Esophagus squamous epithelium (tissue), 5 donors: ENCODE measurements around the gene OR51B6. TPM values are rescaled to one million over a fixed set of nuclear protein-coding genes. Genes with fewer than 3 reads are reported as not detected.

ENCODE experiments used
- DNase-seq: peaks from one replicate; lab custom pipeline; 2025; lab: John Stamatoyannopoulos, UW
- H3K27ac ChIP-seq, 4 donors: fragments of 200-600 bp; sonication (generic); one replicate each; pipeline ENCODE4 v1.5.1; 2016 to 2019; ENCODE audit warnings: mild to moderate bottlenecking in 1 of 4
- H3K27me3 ChIP-seq, 4 donors: fragments of 200-600 bp; sonication (generic); 1 replicate in 3 of 4; 2 replicates in 1 of 4; pipeline versions ENCODE4 v1.5.1 to v1.6.0; 2017 to 2021; ENCODE audit warnings: antibody characterized with exemption in 1 of 4
- H3K36me3 ChIP-seq, 3 donors: fragments of 200-600 bp; sonication (generic); one replicate each; pipeline ENCODE4 v1.5.1; 2016 to 2019
- H3K4me1 ChIP-seq, 3 donors: fragments of 200-600 bp; sonication (generic); one replicate each; pipeline ENCODE4 v1.5.1; 2017 to 2019
- H3K4me3 ChIP-seq, 4 donors: fragments of 200-600 bp; sonication (generic); 1 replicate in 3 of 4; 2 replicates in 1 of 4; pipeline ENCODE4 v1.5.1; 2016 to 2019; ENCODE audit warnings: mild to moderate bottlenecking in 2 of 4, moderate library complexity in 1 of 4
- H3K9me3 ChIP-seq, 3 donors: fragments of 200-600 bp; sonication (generic); one replicate each; pipeline ENCODE4 v1.5.1; 2016 to 2019
- CTCF ChIP-seq, 6 experiments: fragments of 450-650 bp in 4 of 6; fragments of 200-600 bp in 2 of 6; sonication (generic) in 2 of 6; IDR thresholded peaks; one replicate each; pipeline ENCODE4 v1.5.1; 2016 to 2019; ENCODE audit warnings: antibody characterized with exemption in 6 of 6, mild to moderate bottlenecking in 4 of 6, moderate library complexity in 4 of 6
- POLR2A ChIP-seq, 4 donors: fragments of 450-650 bp; IDR thresholded peaks; one replicate each; pipeline ENCODE4 v1.6.1; 2017; ENCODE audit warnings: antibody characterized with exemption in 4 of 4, mild to moderate bottlenecking in 4 of 4, moderate library complexity in 3 of 4
- intact Hi-C: fragments of 100-400 bp; cut with DNase I; formaldehyde crosslinking; loops from one replicate; pipeline ENCODE4 v1.15.0; 2022
- small RNA-seq, 4 donors: library from RNA; depleted of rRNA; stranded (forward); fragments of <200 nt; gene quantifications; one replicate each; pipeline ENCODE3, GENCODE V24; 2016
- total RNA-seq, 4 donors: library from RNA; depleted of rRNA; stranded (reverse); fragments of >200 nt; gene quantifications; one replicate each; pipeline ENCODE4 v1.1.0, GENCODE V29; 2016
- donor health status: DM: yes; HTN: yes; CAD: no.

OR51B6 gene
- total RNA-seq, 4 donors from 2014 or later: not detected

GRCh38 chr11:5394091-5394490 is 42.8 kb downstream of the OR51B6 start:
- intact Hi-C loops: no loop called here
- no peak for TF ChIP-seq CTCF (IDR thresholded peaks at IDR 0.05)
- no peak for TF ChIP-seq POLR2A (IDR thresholded peaks at IDR 0.05)

GRCh38 chr11:5398936-5399335 is 47.6 kb downstream of the OR51B6 start:
- no peak for DNase-seq
- no peak overlapping the region for H3K4me3 ChIP-seq
- H3K9me3 ChIP-seq: no peaks in the 10 kb centered on the region
- no peaks in the 10 kb centered on the region for H3K36me3 ChIP-seq
- H3K27me3 ChIP-seq: no peaks in the 10 kb centered on the region
- H3K27ac ChIP-seq: no peak overlapping the region
- no peaks in the 10 kb centered on the region for H3K4me1 ChIP-seq
- TF ChIP-seq POLR2A (IDR thresholded peaks at IDR 0.05): no peak
- TF ChIP-seq CTCF (IDR thresholded peaks at IDR 0.05): no peak
- intact Hi-C loops: no loop called here

More at GRCh38 chr11:5394091-5394490, 42.8 kb downstream of the OR51B6 start:
- Histone ChIP-seq H3K36me3 (no peaks in the 10 kb centered on the region), H3K27me3 (no peaks in the 10 kb centered on the region), H3K9me3 (no peaks in the 10 kb centered on the region), H3K4me3 (no peak overlapping the region), H3K4me1 (no peaks in the 10 kb centered on the region), H3K27ac (no peak overlapping the region)
- no peak for DNase-seq

Small RNA genes lying within 50 kb of the gene (small RNA-seq; reads per million reads assigned to genes)
- gene AC104389.3: 0 reads per million in 4 donors

Other genes starting within 250 kb of the OR51B6 start
- gene OR52A5, start 213.2 kb upstream of the OR51B6 start, total RNA-seq: not detected
- gene OR52A1, start 196.8 kb upstream of the OR51B6 start, total RNA-seq: not detected
- not detected for gene OR51V1, start 150.8 kb upstream of the OR51B6 start, total RNA-seq
- 1 to 10 TPM in 3 of 4 donors, not detected in 1; 1.6 to 7.9 (median 2.7) TPM for gene HBB, start 124.4 kb upstream of the OR51B6 start, total RNA-seq
- gene HBD, start 117.0 kb upstream of the OR51B6 start, total RNA-seq: not detected
- not detected for gene HBG1, start 101.7 kb upstream of the OR51B6 start, total RNA-seq
- not detected for gene HBG2, start 96.7 kb upstream of the OR51B6 start, total RNA-seq
- gene HBE1, start 81.6 kb upstream of the OR51B6 start, total RNA-seq: not detected
- gene OR51B4, start 49.6 kb upstream of the OR51B6 start, total RNA-seq: not detected
- gene OR51B2, start 27.2 kb upstream of the OR51B6 start, total RNA-seq: not detected
- gene OR51B5, start 8.0 kb upstream of the OR51B6 start, total RNA-seq: under 1 TPM in 1 of 4 donors, not detected in 3; 0.57 TPM
- gene OR51M1, start 32.3 kb downstream of the OR51B6 start, total RNA-seq: not detected
- gene OR51Q1, start 70.6 kb downstream of the OR51B6 start, total RNA-seq: not detected
- gene OR51I1, start 90.0 kb downstream of the OR51B6 start, total RNA-seq: under 1 TPM in 1 of 4 donors, not detected in 3; 0.38 TPM
- gene OR51I2, start 97.8 kb downstream of the OR51B6 start, total RNA-seq: not detected
- gene OR52D1, start 137.2 kb downstream of the OR51B6 start, total RNA-seq: not detected
- not detected for gene UBQLN3, start 158.4 kb downstream of the OR51B6 start, total RNA-seq
- gene UBQLNL, start 165.2 kb downstream of the OR51B6 start, total RNA-seq: under 1 TPM in 1 of 4 donors, not detected in 3; 0.27 TPM
- under 1 TPM in 1 of 4 donors, not detected in 3; 0.38 TPM for gene OR52H1, start 197.0 kb downstream of the OR51B6 start, total RNA-seq
- not detected for gene OR52B6, start 229.4 kb downstream of the OR51B6 start, total RNA-seq
- 1 to 10 TPM; 1.7 to 9.9 (median 6.4) TPM for gene TRIM6, start 245.1 kb downstream of the OR51B6 start, total RNA-seq